ENCODE results near the gene RTN4R. TPM values are rescaled to one million over a fixed set of nuclear protein-coding genes. Genes with fewer than 3 reads are reported as not detected.

RTN4R gene
- total RNA-seq, 1 donor from 2014 or later: 18.6 TPM

GRCh38 chr22:20231514-20232236 is 36.4 kb downstream of the RTN4R start:
- no peak for DNase-seq (ENCODE audit: low read depth)
- no peak for TF ChIP-seq CTCF (conservative IDR thresholded peaks at IDR 0.05; ENCODE audit: low read depth, low read length)
- H3K4me3 ChIP-seq (ENCODE audit: low read depth, low read length): no peak overlapping the region

GRCh38 chr22:20230777-20231420 is 37.2 kb downstream of the RTN4R start:
- TF ChIP-seq CTCF (conservative IDR thresholded peaks at IDR 0.05; ENCODE audit: low read depth, low read length): no peak
- DNase-seq (ENCODE audit: low read depth): no peak
- H3K4me3 ChIP-seq (ENCODE audit: low read depth, low read length): no peak overlapping the region

GRCh38 chr22:20229916-20230775 is 38.0 kb downstream of the RTN4R start:
- TF ChIP-seq CTCF (conservative IDR thresholded peaks at IDR 0.05; ENCODE audit: low read depth, low read length): no peak
- no peak overlapping the region for H3K4me3 ChIP-seq (ENCODE audit: low read depth, low read length)
- no peak for DNase-seq (ENCODE audit: low read depth)

- no peak for TF ChIP-seq CTCF (conservative IDR thresholded peaks at IDR 0.05; ENCODE audit: low read depth, low read length)
- H3K4me3 ChIP-seq (ENCODE audit: low read depth, low read length): no peak overlapping the region
- no peak for DNase-seq (ENCODE audit: low read depth)
These were observed 39.2 kb downstream of the RTN4R start for GRCh38 chr22:20228939-20229272.

- no peak for TF ChIP-seq CTCF (conservative IDR thresholded peaks at IDR 0.05; ENCODE audit: low read depth, low read length)
These were observed 39.8 kb downstream of the RTN4R start for GRCh38 chr22:20228055-20228938.

GRCh38 chr22:20227363-20227762 is 40.8 kb downstream of the RTN4R start:
- no peak for TF ChIP-seq CTCF (conservative IDR thresholded peaks at IDR 0.05; ENCODE audit: low read depth, low read length)
- DNase-seq (ENCODE audit: low read depth): no peak
- no peak overlapping the region for H3K4me3 ChIP-seq (ENCODE audit: low read depth, low read length)

More at GRCh38 chr22:20228055-20228938, 39.8 kb downstream of the RTN4R start:
- DNase-seq (ENCODE audit: low read depth): no peak
- no peak overlapping the region for H3K4me3 ChIP-seq (ENCODE audit: low read depth, low read length)
